Keratinocyte (primary cell): ENCODE measurements around the gene MDFI. TPM values are rescaled to one million over a fixed set of nuclear protein-coding genes. Genes with fewer than 3 reads are reported as not detected.

Source experiments
- DNase-seq: peaks from one replicate; pipeline ENCODE4 v3.0.0-alpha.2; 2011; ENCODE audit warnings: low read depth, missing footprints, low spot score
- FAIRE-seq: peaks from 2 replicates; lab custom pipeline; 2011; peaks lifted over from hg19 to GRCh38; lab: Jason Lieb, UNC
- H2AFZ ChIP-seq: 2 replicates; pipeline ENCODE4 v1.6.0; 2012; ENCODE audit warnings: low read length, control low read depth, inconsistent platforms; ENCODE audit not compliant: control insufficient read depth
- H3K27ac ChIP-seq: 2 replicates; pipeline ENCODE4 v1.5.1; 2011; ENCODE audit warnings: low read length; ENCODE audit not compliant: control insufficient read depth, insufficient read depth
- H3K27me3 ChIP-seq: 3 replicates; pipeline ENCODE4 v1.6.0; 2011; ENCODE audit warnings: low read length; ENCODE audit not compliant: control insufficient read depth, insufficient read depth; ENCODE audit errors: extremely low read depth
- H3K36me3 ChIP-seq, 2 experiments: 2 replicates in 1 of 2; 3 replicates in 1 of 2; pipeline ENCODE4 v1.5.1; 2011; ENCODE audit warnings: low read length in 2 of 2, mild to moderate bottlenecking in 1 of 2; ENCODE audit not compliant: control insufficient read depth in 2 of 2, insufficient read depth in 2 of 2; ENCODE audit errors: extremely low read depth in 1 of 2
- H3K4me1 ChIP-seq: 3 replicates; pipeline ENCODE4 v1.5.1; 2011; ENCODE audit warnings: low read length; ENCODE audit not compliant: control insufficient read depth, insufficient read depth; ENCODE audit errors: extremely low read depth
- H3K4me2 ChIP-seq: 3 replicates; pipeline ENCODE4 v1.6.0; 2011; ENCODE audit warnings: low read depth, low read length; ENCODE audit not compliant: control insufficient read depth, insufficient read depth; ENCODE audit errors: extremely low read depth
- H3K4me3 ChIP-seq, 3 experiments: fragments of 200-600 bp in 1 of 3; sonication (generic) in 1 of 3; 2 replicates in 2 of 3; 3 replicates in 1 of 3; pipeline ENCODE4 v1.5.1; 2011 to 2016; ENCODE audit warnings: low read length in 3 of 3, mild to moderate bottlenecking in 3 of 3, control low read depth in 2 of 3, inconsistent platforms in 1 of 3, low read depth in 1 of 3, mixed read lengths in 1 of 3, mixed run types in 1 of 3, moderate library complexity in 1 of 3; ENCODE audit not compliant: control insufficient read depth in 2 of 3, insufficient read depth in 2 of 3; ENCODE audit errors: extremely low read depth in 1 of 3
- H3K79me2 ChIP-seq: 2 replicates; pipeline ENCODE4 v1.6.0; 2012; ENCODE audit warnings: low read length; ENCODE audit not compliant: control insufficient read depth, insufficient read depth
- H3K9ac ChIP-seq: 3 replicates; pipeline ENCODE4 v1.6.0; 2011; ENCODE audit warnings: low read length; ENCODE audit not compliant: control insufficient read depth, insufficient read depth; ENCODE audit errors: extremely low read depth
- H3K9me1 ChIP-seq: 3 replicates; pipeline ENCODE4 v1.6.0; 2011; ENCODE audit warnings: low read length; ENCODE audit not compliant: control insufficient read depth, insufficient read depth; ENCODE audit errors: extremely low read depth
- H3K9me3 ChIP-seq: 2 replicates; pipeline ENCODE4 v1.5.1; 2012; ENCODE audit warnings: low read depth, low read length; ENCODE audit not compliant: control insufficient read depth
- H4K20me1 ChIP-seq: 3 replicates; pipeline ENCODE4 v1.6.0; 2011; ENCODE audit warnings: low read length; ENCODE audit not compliant: control insufficient read depth, insufficient read depth; ENCODE audit errors: extremely low read depth
- EZH2 ChIP-seq: IDR thresholded peaks from one replicate; pipeline ENCODE4 v1.6.1; 2012; ENCODE audit warnings: inconsistent platforms, mild to moderate bottlenecking, low read length, moderate library complexity
- dilution Hi-C: fragments of 300-500 bp; cut with MboI; formaldehyde crosslinking; loops from one replicate; pipeline ENCODE4 v1.7.0; 2020; ENCODE audit warnings: low sequenced_read_pairs; ENCODE audit not compliant: extremely low pct_ligation_motif_present
- polyA plus RNA-seq, 5 experiments: library from polyadenylated mRNA; depleted of rRNA in 3 of 5; stranded (reverse) in 3 of 5; stranded (forward) in 1 of 5; unstranded in 1 of 5; fragments of >200 nt; gene quantifications; 1 replicate in 1 of 5; 2 replicates in 3 of 5; 3 replicates in 1 of 5; pipeline versions ENCODE4 v1.2.1 to v1.2.3, GENCODE V29; 2011 to 2012; ENCODE audit warnings: missing spikeins in 2 of 5, low read depth in 1 of 5, low replicate concordance in 1 of 5
- TF ChIP-seq, protein P1 (sequence below), 3 experiments: IDR thresholded peaks in 1 of 3; conservative IDR thresholded peaks in 1 of 3; optimal IDR thresholded peaks in 1 of 3; 2 replicates in 2 of 3; 3 replicates in 1 of 3; pipeline versions ENCODE3 to v1.5.1; 2011; ENCODE audit warnings: low read length in 3 of 3, mild to moderate bottlenecking in 3 of 3, moderate library complexity in 2 of 3, control low read depth in 1 of 3, inconsistent platforms in 1 of 3; ENCODE audit not compliant: insufficient read depth in 2 of 3; ENCODE audit errors: extremely low read depth in 1 of 3

Gene MDFI
- polyA plus RNA-seq, 1 donor (not counting 4 experiments of a cell fraction or from before 2014, with no cell fraction given) = 60.1 TPM

DNA sequence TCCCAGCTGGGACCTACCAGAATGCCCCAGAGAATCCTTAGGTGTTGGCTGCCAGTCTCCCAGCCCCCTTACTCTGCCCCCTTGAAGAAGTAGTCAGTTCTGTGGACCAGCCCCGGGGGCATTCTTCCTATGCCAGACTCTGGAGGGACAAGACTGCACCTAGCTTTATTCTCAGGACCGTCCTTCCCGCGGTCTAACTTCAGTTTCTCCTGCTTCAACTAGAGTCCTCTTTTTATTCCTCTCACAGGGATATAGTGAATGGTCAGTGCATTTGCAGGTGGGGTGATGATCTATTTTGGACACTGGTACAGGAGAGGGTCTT lies 35.9 kb upstream of the MDFI start:
- no peak for DNase-seq
- Histone ChIP-seq H2AFZ (no peak overlapping the region), H3K36me3 (peaks cover 0 to 2% of the 10 kb centered on the region in 2 experiments), H3K27ac (no peak overlapping the region), H3K27me3 (no peaks in the 10 kb centered on the region), H3K4me1 (peaks cover 5% of the 10 kb centered on the region), H4K20me1 (no peaks in the 10 kb centered on the region), H3K9ac (no peak overlapping the region), H3K4me2 (no peak overlapping the region), H3K79me2 (no peaks in the 10 kb centered on the region), H3K9me1 (no peaks in the 10 kb centered on the region), H3K4me3 (no peak overlapping the region), H3K9me3 (no peaks in the 10 kb centered on the region)
- dilution Hi-C loops = no loop called here
- TF ChIP-seq, protein P1, sequence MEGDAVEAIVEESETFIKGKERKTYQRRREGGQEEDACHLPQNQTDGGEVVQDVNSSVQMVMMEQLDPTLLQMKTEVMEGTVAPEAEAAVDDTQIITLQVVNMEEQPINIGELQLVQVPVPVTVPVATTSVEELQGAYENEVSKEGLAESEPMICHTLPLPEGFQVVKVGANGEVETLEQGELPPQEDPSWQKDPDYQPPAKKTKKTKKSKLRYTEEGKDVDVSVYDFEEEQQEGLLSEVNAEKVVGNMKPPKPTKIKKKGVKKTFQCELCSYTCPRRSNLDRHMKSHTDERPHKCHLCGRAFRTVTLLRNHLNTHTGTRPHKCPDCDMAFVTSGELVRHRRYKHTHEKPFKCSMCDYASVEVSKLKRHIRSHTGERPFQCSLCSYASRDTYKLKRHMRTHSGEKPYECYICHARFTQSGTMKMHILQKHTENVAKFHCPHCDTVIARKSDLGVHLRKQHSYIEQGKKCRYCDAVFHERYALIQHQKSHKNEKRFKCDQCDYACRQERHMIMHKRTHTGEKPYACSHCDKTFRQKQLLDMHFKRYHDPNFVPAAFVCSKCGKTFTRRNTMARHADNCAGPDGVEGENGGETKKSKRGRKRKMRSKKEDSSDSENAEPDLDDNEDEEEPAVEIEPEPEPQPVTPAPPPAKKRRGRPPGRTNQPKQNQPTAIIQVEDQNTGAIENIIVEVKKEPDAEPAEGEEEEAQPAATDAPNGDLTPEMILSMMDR (optimal IDR thresholded peaks at IDR 0.05 in 1 of 3, IDR thresholded peaks at IDR 0.05 in 1 of 3, conservative IDR thresholded peaks at IDR 0.05 in 1 of 3; ENCODE audit: extremely low read depth in 1 of 3, insufficient read depth in 2 of 3, low read length in 3 of 3) = no peak
- no peak for TF ChIP-seq EZH2
- no peak for FAIRE-seq

DNA sequence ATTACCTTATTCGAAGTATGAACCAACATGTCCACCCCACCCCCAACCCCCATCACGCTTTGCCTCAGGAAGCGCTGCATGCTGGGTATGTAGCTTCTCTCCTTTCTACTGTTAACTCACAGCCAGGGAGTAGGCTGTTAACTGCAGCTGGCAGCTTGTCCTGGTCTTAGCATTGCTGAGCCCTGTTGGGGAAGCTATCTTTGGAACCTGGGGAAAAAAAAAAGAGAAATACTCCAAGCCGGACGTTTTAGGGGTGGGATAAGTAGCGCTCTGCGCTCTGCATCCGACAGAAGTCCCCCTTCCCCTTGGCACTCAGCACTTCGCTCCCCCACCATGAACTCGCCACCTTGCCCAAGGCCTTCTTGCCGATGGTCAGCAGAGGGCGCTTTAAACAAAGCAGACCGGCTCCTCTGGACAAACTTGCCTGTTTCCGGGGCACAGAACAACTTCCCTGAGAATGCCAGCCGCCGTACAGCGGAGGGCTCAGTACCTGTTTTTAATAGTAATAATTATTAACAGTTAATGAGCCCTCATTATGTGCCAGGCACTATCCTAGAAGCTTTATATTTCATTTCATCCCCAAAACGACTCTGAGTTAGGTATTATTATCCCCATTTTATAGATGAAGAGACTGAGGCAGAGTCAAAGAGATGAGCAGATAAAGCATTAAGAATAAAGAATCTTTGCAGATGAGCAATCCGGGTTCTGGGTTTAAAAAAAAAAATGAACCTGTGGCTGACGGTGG lies 35.2 kb upstream of the MDFI start:
- peaks cover 5% of the 10 kb centered on the region for H3K4me1 ChIP-seq
- dilution Hi-C loops = no loop called here
- TF ChIP-seq, protein P1 (optimal IDR thresholded peaks at IDR 0.05 in 1 of 3, IDR thresholded peaks at IDR 0.05 in 1 of 3, conservative IDR thresholded peaks at IDR 0.05 in 1 of 3; ENCODE audit: extremely low read depth in 1 of 3, insufficient read depth in 2 of 3, low read length in 3 of 3) = peak; percentile 89 to 95 (median 89)
- no peak for TF ChIP-seq EZH2
- H3K9me1 ChIP-seq = no peaks in the 10 kb centered on the region
- peak overlapping the region; percentile 30 for H2AFZ ChIP-seq
- H3K36me3 ChIP-seq = peaks cover 0 to 2% of the 10 kb centered on the region in 2 experiments
- H3K27ac ChIP-seq = no peak overlapping the region
- H4K20me1 ChIP-seq = no peaks in the 10 kb centered on the region
- H3K9me3 ChIP-seq = no peaks in the 10 kb centered on the region
- peak overlapping the region in 1 of 3 experiments; percentile 13 for H3K4me3 ChIP-seq
- peak overlapping the region; percentile 64 for H3K4me2 ChIP-seq
- no peaks in the 10 kb centered on the region for H3K79me2 ChIP-seq
- H3K27me3 ChIP-seq = no peaks in the 10 kb centered on the region
- DNase-seq = no peak
- no peak overlapping the region for H3K9ac ChIP-seq
- peak; percentile 67 for FAIRE-seq
